ENCODE results near the gene HHEX.
"Not testable (repeated sequence)": the region's sequence is repeated elsewhere in the genome, so short reads cannot be mapped to it uniquely, and the experiment has no call there.

Gene HHEX

GRCh38 chr10:92689663-92690210, at the start of gene HHEX:
TSS of gene HHEX (plus strand) at chr10:92689955. CDS start at chr10:92689987, 32 bp downstream.
- H3K4me3 ChIP-seq (ENCODE audit: low read length) = peak within 1 kb of the TSS; percentile 16
- H3K4me1 ChIP-seq (ENCODE audit: insufficient read depth, low read length) = no peaks in the 10 kb centered on the region
- peak within 1 kb of the TSS; percentile 85 for H2AFZ ChIP-seq (ENCODE audit: low read depth, low read length)
- no peaks in the 10 kb centered on the region for H3K36me3 ChIP-seq (ENCODE audit: insufficient read depth, low read length)
- H3K27me3 ChIP-seq (ENCODE audit: insufficient read depth, low read length) = peaks cover 74% of the 10 kb centered on the region
- peaks cover 11% of the 10 kb centered on the region for H3K9me3 ChIP-seq (ENCODE audit: low read length)

- Histone ChIP-seq H3K27me3 (ENCODE audit: insufficient read depth, low read length) (no peaks in the 10 kb centered on the region), H3K4me1 (ENCODE audit: insufficient read depth, low read length) (no peaks in the 10 kb centered on the region), H3K36me3 (ENCODE audit: insufficient read depth, low read length) (peaks cover 68% of the 10 kb centered on the region), H2AFZ (ENCODE audit: low read depth, low read length) (no peak overlapping the region), H3K4me3 (ENCODE audit: low read length) (no peak overlapping the region), H3K9me3 (ENCODE audit: low read length) (no peaks in the 10 kb centered on the region)
Measured at GRCh38 chr10:92640107-92640506, 49.6 kb upstream of the HHEX start.

GRCh38 chr10:92641492-92641891, 48.3 kb upstream of the HHEX start:
- peaks cover 69% of the 10 kb centered on the region for H3K36me3 ChIP-seq (ENCODE audit: insufficient read depth, low read length)
- H3K4me1 ChIP-seq (ENCODE audit: insufficient read depth, low read length) = no peaks in the 10 kb centered on the region
- H3K27me3 ChIP-seq (ENCODE audit: insufficient read depth, low read length) = no peaks in the 10 kb centered on the region
- H3K4me3 ChIP-seq (ENCODE audit: low read length) = no peak overlapping the region
- no peaks in the 10 kb centered on the region for H3K9me3 ChIP-seq (ENCODE audit: low read length)
- no peak overlapping the region for H2AFZ ChIP-seq (ENCODE audit: low read depth, low read length)

- no peaks in the 10 kb centered on the region for H3K27me3 ChIP-seq (ENCODE audit: insufficient read depth, low read length)
- no peaks in the 10 kb centered on the region for H3K9me3 ChIP-seq (ENCODE audit: low read length)
- H2AFZ ChIP-seq (ENCODE audit: low read depth, low read length) = no peak overlapping the region
- no peak overlapping the region for H3K4me3 ChIP-seq (ENCODE audit: low read length)
- no peaks in the 10 kb centered on the region for H3K4me1 ChIP-seq (ENCODE audit: insufficient read depth, low read length)
- H3K36me3 ChIP-seq (ENCODE audit: insufficient read depth, low read length) = peaks cover 73% of the 10 kb centered on the region
Measured at GRCh38 chr10:92644921-92645320, 44.8 kb upstream of the HHEX start.

GRCh38 chr10:92650864-92651263, 38.9 kb upstream of the HHEX start:
- H3K4me1 ChIP-seq (ENCODE audit: insufficient read depth, low read length); H2AFZ ChIP-seq (ENCODE audit: low read depth, low read length); H3K4me3 ChIP-seq (ENCODE audit: low read length); H3K27me3 ChIP-seq (ENCODE audit: insufficient read depth, low read length); H3K9me3 ChIP-seq (ENCODE audit: low read length): not testable (repeated sequence)
- peaks cover 81% of the 10 kb centered on the region for H3K36me3 ChIP-seq (ENCODE audit: insufficient read depth, low read length)

GRCh38 chr10:92655426-92655825, 34.3 kb upstream of the HHEX start:
- no peak overlapping the region for H3K4me3 ChIP-seq (ENCODE audit: low read length)
- no peaks in the 10 kb centered on the region for H3K27me3 ChIP-seq (ENCODE audit: insufficient read depth, low read length)
- no peak overlapping the region for H2AFZ ChIP-seq (ENCODE audit: low read depth, low read length)
- H3K36me3 ChIP-seq (ENCODE audit: insufficient read depth, low read length) = peaks cover 39% of the 10 kb centered on the region
- H3K9me3 ChIP-seq (ENCODE audit: low read length) = no peaks in the 10 kb centered on the region
- no peaks in the 10 kb centered on the region for H3K4me1 ChIP-seq (ENCODE audit: insufficient read depth, low read length)

- peaks cover 33% of the 10 kb centered on the region for H3K36me3 ChIP-seq (ENCODE audit: insufficient read depth, low read length)
- no peaks in the 10 kb centered on the region for H3K9me3 ChIP-seq (ENCODE audit: low read length)
- no peak overlapping the region for H3K4me3 ChIP-seq (ENCODE audit: low read length)
- H2AFZ ChIP-seq (ENCODE audit: low read depth, low read length) = no peak overlapping the region
- no peaks in the 10 kb centered on the region for H3K4me1 ChIP-seq (ENCODE audit: insufficient read depth, low read length)
- H3K27me3 ChIP-seq (ENCODE audit: insufficient read depth, low read length) = no peaks in the 10 kb centered on the region
Measured at GRCh38 chr10:92656266-92656961, 33.3 kb upstream of the HHEX start.

- Histone ChIP-seq H3K27me3 (ENCODE audit: insufficient read depth, low read length) (no peaks in the 10 kb centered on the region), H3K4me3 (ENCODE audit: low read length) (no peak overlapping the region)
Measured at GRCh38 chr10:92657024-92657423, 32.7 kb upstream of the HHEX start.

GRCh38 chr10:92662848-92663247, 26.9 kb upstream of the HHEX start:
- no peaks in the 10 kb centered on the region for H3K4me1 ChIP-seq (ENCODE audit: insufficient read depth, low read length)
- no peaks in the 10 kb centered on the region for H3K27me3 ChIP-seq (ENCODE audit: insufficient read depth, low read length)
- no peaks in the 10 kb centered on the region for H3K9me3 ChIP-seq (ENCODE audit: low read length)

More at GRCh38 chr10:92657024-92657423, 32.7 kb upstream of the HHEX start:
- Histone ChIP-seq H2AFZ (ENCODE audit: low read depth, low read length) (no peak overlapping the region), H3K4me1 (ENCODE audit: insufficient read depth, low read length) (no peaks in the 10 kb centered on the region), H3K9me3 (ENCODE audit: low read length) (no peaks in the 10 kb centered on the region), H3K36me3 (ENCODE audit: insufficient read depth, low read length) (peaks cover 27% of the 10 kb centered on the region)

GRCh38 chr10:92664322-92664721, 25.4 kb upstream of the HHEX start:
- no peaks in the 10 kb centered on the region for H3K9me3 ChIP-seq (ENCODE audit: low read length)
- no peak overlapping the region for H2AFZ ChIP-seq (ENCODE audit: low read depth, low read length)
- no peaks in the 10 kb centered on the region for H3K27me3 ChIP-seq (ENCODE audit: insufficient read depth, low read length)

More at GRCh38 chr10:92662848-92663247, 26.9 kb upstream of the HHEX start:
- Histone ChIP-seq H3K36me3 (ENCODE audit: insufficient read depth, low read length) (no peaks in the 10 kb centered on the region), H2AFZ (ENCODE audit: low read depth, low read length) (no peak overlapping the region), H3K4me3 (ENCODE audit: low read length) (no peak overlapping the region)

GRCh38 chr10:92667078-92667477, 22.7 kb upstream of the HHEX start:
- no peaks in the 10 kb centered on the region for H3K27me3 ChIP-seq (ENCODE audit: insufficient read depth, low read length)
- H3K9me3 ChIP-seq (ENCODE audit: low read length) = no peaks in the 10 kb centered on the region
- H2AFZ ChIP-seq (ENCODE audit: low read depth, low read length) = no peak overlapping the region
- H3K36me3 ChIP-seq (ENCODE audit: insufficient read depth, low read length) = no peaks in the 10 kb centered on the region
- no peaks in the 10 kb centered on the region for H3K4me1 ChIP-seq (ENCODE audit: insufficient read depth, low read length)
- H3K4me3 ChIP-seq (ENCODE audit: low read length) = no peak overlapping the region

More at GRCh38 chr10:92664322-92664721, 25.4 kb upstream of the HHEX start:
- Histone ChIP-seq H3K4me3 (ENCODE audit: low read length) (no peak overlapping the region), H3K36me3 (ENCODE audit: insufficient read depth, low read length) (no peaks in the 10 kb centered on the region), H3K4me1 (ENCODE audit: insufficient read depth, low read length) (no peaks in the 10 kb centered on the region)

GRCh38 chr10:92677708-92678107, 12.0 kb upstream of the HHEX start:
- no peaks in the 10 kb centered on the region for H3K9me3 ChIP-seq (ENCODE audit: low read length)
- H2AFZ ChIP-seq (ENCODE audit: low read depth, low read length) = no peak overlapping the region
- H3K27me3 ChIP-seq (ENCODE audit: insufficient read depth, low read length) = no peaks in the 10 kb centered on the region
- H3K4me3 ChIP-seq (ENCODE audit: low read length) = no peak overlapping the region
- no peaks in the 10 kb centered on the region for H3K4me1 ChIP-seq (ENCODE audit: insufficient read depth, low read length)
- H3K36me3 ChIP-seq (ENCODE audit: insufficient read depth, low read length) = no peaks in the 10 kb centered on the region

- Histone ChIP-seq H3K36me3 (ENCODE audit: insufficient read depth, low read length) (no peaks in the 10 kb centered on the region), H3K4me1 (ENCODE audit: insufficient read depth, low read length) (no peaks in the 10 kb centered on the region), H3K27me3 (ENCODE audit: insufficient read depth, low read length) (peaks cover 2% of the 10 kb centered on the region), H3K9me3 (ENCODE audit: low read length) (no peaks in the 10 kb centered on the region), H3K4me3 (ENCODE audit: low read length) (no peak overlapping the region), H2AFZ (ENCODE audit: low read depth, low read length) (no peak overlapping the region)
Measured at GRCh38 chr10:92678206-92678605, 11.5 kb upstream of the HHEX start.

All from neuron (in vitro differentiated cells).